LNCaP clone FGC (cell line): ENCODE results near the gene TCF23.

Experiments used
- DNase-seq: peaks from one replicate; pipeline ENCODE4 v3.0.0-alpha.2; 2011; ENCODE audit warnings: low read depth
- H3K4me3 ChIP-seq: 2 replicates; pipeline ENCODE4 v1.5.1; 2011; ENCODE audit warnings: mild to moderate bottlenecking, low read depth, low read length, control low read depth
- CTCF ChIP-seq: IDR thresholded peaks from 2 replicates; pipeline ENCODE4 v1.5.1; 2012; ENCODE audit warnings: mild to moderate bottlenecking; ENCODE audit not compliant: control insufficient read depth, insufficient read depth; ENCODE audit errors: extremely low read depth

The TCF23 gene

GRCh38 chr2:27158468-27158867, 9.7 kb downstream of the TCF23 start:
- no peak overlapping the region for H3K4me3 ChIP-seq
- no peak for DNase-seq
- TF ChIP-seq CTCF = no peak

- no peak for TF ChIP-seq CTCF
- H3K4me3 ChIP-seq = no peak overlapping the region
- no peak for DNase-seq
Observed at GRCh38 chr2:27159271-27159670, 10.5 kb downstream of the TCF23 start.

GRCh38 chr2:27160191-27160590, 11.4 kb downstream of the TCF23 start:
- H3K4me3 ChIP-seq = no peak overlapping the region
- TF ChIP-seq CTCF = no peak
- no peak for DNase-seq

- H3K4me3 ChIP-seq = no peak overlapping the region
- no peak for TF ChIP-seq CTCF
- DNase-seq = no peak
Observed at GRCh38 chr2:27162151-27163121, 13.6 kb downstream of the TCF23 start.

GRCh38 chr2:27164960-27165763, 16.4 kb downstream of the TCF23 start:
- no peak overlapping the region for H3K4me3 ChIP-seq
- DNase-seq = no peak
- TF ChIP-seq CTCF = no peak

- H3K4me3 ChIP-seq = no peak overlapping the region
- no peak for TF ChIP-seq CTCF
- no peak for DNase-seq
Observed at GRCh38 chr2:27170581-27171337, 22.0 kb downstream of the TCF23 start.
